ENCODE data around the gene CCNJL. TPM values are rescaled to one million over a fixed set of nuclear protein-coding genes. Genes with fewer than 3 reads are reported as not detected.

Gene CCNJL
- total and polyA plus RNA-seq, 2 of the 8 experiments (the other 6 are each of a cell fraction or from before 2014, with no cell fraction given) = 34.6 to 44.7 TPM

- TF ChIP-seq RAD21 (IDR thresholded peaks at IDR 0.05 in 1 of 2, conservative IDR thresholded peaks at IDR 0.05 in 1 of 2; ENCODE audit: low read depth in 2 of 2, low read length in 2 of 2) (peak; percentile 22 to 39; a peak in 3 of 4 replicates), TBP (IDR thresholded peaks at IDR 0.05; ENCODE audit: low read depth, low read length) (no peak), RNF2 (IDR thresholded peaks at IDR 0.05; ENCODE audit: borderline replicate concordance, low read depth, low read length, missing control alignments, poor library complexity, severe bottlenecking) (no peak), SP1 (IDR thresholded peaks at IDR 0.05; ENCODE audit: low read depth, low read length) (no peak), SIRT6 (IDR thresholded peaks at IDR 0.05; ENCODE audit: low read length) (no peak), ZNF274 (IDR thresholded peaks at IDR 0.05; ENCODE audit: borderline replicate concordance, extremely low read depth, low read length) (no peak), SUZ12 (IDR thresholded peaks at IDR 0.05; ENCODE audit: low read length) (0 out of 2 replicates have a peak, but pooled peaks have one; percentile 25), TAF1 (IDR thresholded peaks at IDR 0.05; ENCODE audit: low read depth, low read length) (no peak), BCL11A (IDR thresholded peaks at IDR 0.05; ENCODE audit: low read depth in 2 of 2, low read length in 2 of 2) (no peak), BACH1 (IDR thresholded peaks at IDR 0.05; ENCODE audit: low read length) (no peak)
Observed at GRCh38 chr5:160266752-160267345, 45.5 kb downstream of the CCNJL start (continued).

All from H1 (cell line).